Measurements from ENCODE around the gene UBA3. TPM values are rescaled to one million over a fixed set of nuclear protein-coding genes. Genes with fewer than 3 reads are reported as not detected.

The UBA3 gene
- total and polyA plus RNA-seq, 10 of the 15 experiments (the other 5 are each of a cell fraction or from before 2014, with no cell fraction given), result 72.9 to 131 (median 102) TPM

DNA sequence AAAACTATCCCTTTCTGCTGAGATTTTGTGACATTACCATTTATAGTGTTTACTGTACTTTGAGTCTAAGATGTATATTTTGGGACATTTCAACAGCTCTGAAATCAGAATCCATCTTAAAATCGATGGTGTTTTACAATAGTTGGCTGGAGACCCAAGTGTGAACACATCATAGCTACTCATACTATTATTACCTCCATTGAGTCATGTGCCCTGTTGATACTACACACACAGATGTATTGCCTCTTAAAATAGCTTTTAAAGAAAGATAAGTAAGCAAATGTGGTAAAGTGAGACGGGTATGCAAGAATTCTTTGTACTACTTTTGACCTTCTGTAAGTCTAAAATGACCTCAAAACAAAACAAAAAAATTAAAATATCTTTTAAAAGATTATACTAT is 35.6 kb upstream of the UBA3 start:
- no peak for FAIRE-seq
- no TSS peak for BruUV-seq (replicated peaks)
- H2AFZ ChIP-seq (ENCODE audit: control insufficient read depth, low read depth, low read length), result no peak overlapping the region
- intact Hi-C loops (cut with micrococcal nuclease; ENCODE audit: unreplicated experiment), result no loop called here
- ChIA-PET RAD21 (ENCODE audit: unreplicated experiment) (interaction anchor here (1.0 kb wide), 1 partner anchor 68 kb away, joined by 3 read pairs; no protein-coding TSS in a partner anchor), POLR2A (no interaction called here), SMC1A (ENCODE audit: uncharacterized antibody, unreplicated experiment) (no interaction called here), CTCF (interaction anchor here (1.1 to 1.6 kb wide), 2 partner anchors 21 to 191 kb away, joined by 3 to 5 read pairs; no protein-coding TSS in a partner anchor)
- in situ Hi-C loops (cut with MboI), result no loop called here
- H3K36me3 ChIP-seq (ENCODE audit: control insufficient read depth in 2 of 2, insufficient read depth in 2 of 2, low read length in 1 of 2), result no peaks in the 10 kb centered on the region
- no peaks in the 10 kb centered on the region for H3K9me3 ChIP-seq (replicated peaks; ENCODE audit: control insufficient read depth, insufficient read depth, low read length)
- WGBS (ENCODE audit: insufficient coverage, insufficient replicate concordance, low lambda C conversion rate, missing lambda C conversion rate), result 61% methylated on average over 2 of the region's 2 CpGs
- no peak overlapping the region for H3K4me3 ChIP-seq
- no peaks in the 10 kb centered on the region for H4K20me1 ChIP-seq (ENCODE audit: control insufficient read depth, insufficient read depth)
- no peak for ATAC-seq
- DNase-seq (ENCODE audit: low read depth, low spot score), result no peak
- no peaks in the 10 kb centered on the region for H3K79me2 ChIP-seq (ENCODE audit: control insufficient read depth, insufficient read depth, low read length)
- H3K4me2 ChIP-seq (ENCODE audit: control insufficient read depth, insufficient read depth), result no peak overlapping the region
- no peak overlapping the region for H3K9ac ChIP-seq (ENCODE audit: control insufficient read depth, insufficient read depth, low read length)
- H3K27me3 ChIP-seq (replicated peaks in 1 of 2; ENCODE audit: control insufficient read depth in 2 of 2, insufficient read depth in 2 of 2, low read length in 1 of 2), result no peaks in the 10 kb centered on the region
- H3K27ac ChIP-seq (ENCODE audit: control insufficient read depth, insufficient read depth), result no peak overlapping the region
- no peaks in the 10 kb centered on the region for H3K4me1 ChIP-seq (ENCODE audit: control insufficient read depth, insufficient read depth, low read length)
- TF ChIP-seq SMARCA5 (IDR thresholded peaks at IDR 0.05) (no peak), ZNF207 (IDR thresholded peaks at IDR 0.05; ENCODE audit: borderline replicate concordance) (no peak), JUNB (IDR thresholded peaks at IDR 0.05) (no peak), SREBF1 (IDR thresholded peaks at IDR 0.05; ENCODE audit: low read length) (no peak), JUND (IDR thresholded peaks at IDR 0.05; ENCODE audit: low read depth, low read length) (no peak), GABPA (IDR thresholded peaks at IDR 0.05; ENCODE audit: low read depth) (no peak), TCF3 (IDR thresholded peaks at IDR 0.05; ENCODE audit: borderline replicate concordance, insufficient read depth, low read depth, low read length) (no peak), SIX5 (IDR thresholded peaks at IDR 0.05; ENCODE audit: low read depth, low read length, severe bottlenecking) (no peak), RFX5 (IDR thresholded peaks at IDR 0.05; ENCODE audit: low read depth, low read length) (no peak), ZNF274 (IDR thresholded peaks at IDR 0.05; ENCODE audit: insufficient read depth, insufficient read length) (no peak), MYC (IDR thresholded peaks at IDR 0.05; ENCODE audit: insufficient read depth, insufficient read length, insufficient replicate concordance, low read length, severe bottlenecking) (no peak), BHLHE40 (IDR thresholded peaks at IDR 0.05; ENCODE audit: borderline replicate concordance in 1 of 2, low read depth in 2 of 2, low read length in 1 of 2) (no peak)
- TF ChIP-seq, protein P1, sequence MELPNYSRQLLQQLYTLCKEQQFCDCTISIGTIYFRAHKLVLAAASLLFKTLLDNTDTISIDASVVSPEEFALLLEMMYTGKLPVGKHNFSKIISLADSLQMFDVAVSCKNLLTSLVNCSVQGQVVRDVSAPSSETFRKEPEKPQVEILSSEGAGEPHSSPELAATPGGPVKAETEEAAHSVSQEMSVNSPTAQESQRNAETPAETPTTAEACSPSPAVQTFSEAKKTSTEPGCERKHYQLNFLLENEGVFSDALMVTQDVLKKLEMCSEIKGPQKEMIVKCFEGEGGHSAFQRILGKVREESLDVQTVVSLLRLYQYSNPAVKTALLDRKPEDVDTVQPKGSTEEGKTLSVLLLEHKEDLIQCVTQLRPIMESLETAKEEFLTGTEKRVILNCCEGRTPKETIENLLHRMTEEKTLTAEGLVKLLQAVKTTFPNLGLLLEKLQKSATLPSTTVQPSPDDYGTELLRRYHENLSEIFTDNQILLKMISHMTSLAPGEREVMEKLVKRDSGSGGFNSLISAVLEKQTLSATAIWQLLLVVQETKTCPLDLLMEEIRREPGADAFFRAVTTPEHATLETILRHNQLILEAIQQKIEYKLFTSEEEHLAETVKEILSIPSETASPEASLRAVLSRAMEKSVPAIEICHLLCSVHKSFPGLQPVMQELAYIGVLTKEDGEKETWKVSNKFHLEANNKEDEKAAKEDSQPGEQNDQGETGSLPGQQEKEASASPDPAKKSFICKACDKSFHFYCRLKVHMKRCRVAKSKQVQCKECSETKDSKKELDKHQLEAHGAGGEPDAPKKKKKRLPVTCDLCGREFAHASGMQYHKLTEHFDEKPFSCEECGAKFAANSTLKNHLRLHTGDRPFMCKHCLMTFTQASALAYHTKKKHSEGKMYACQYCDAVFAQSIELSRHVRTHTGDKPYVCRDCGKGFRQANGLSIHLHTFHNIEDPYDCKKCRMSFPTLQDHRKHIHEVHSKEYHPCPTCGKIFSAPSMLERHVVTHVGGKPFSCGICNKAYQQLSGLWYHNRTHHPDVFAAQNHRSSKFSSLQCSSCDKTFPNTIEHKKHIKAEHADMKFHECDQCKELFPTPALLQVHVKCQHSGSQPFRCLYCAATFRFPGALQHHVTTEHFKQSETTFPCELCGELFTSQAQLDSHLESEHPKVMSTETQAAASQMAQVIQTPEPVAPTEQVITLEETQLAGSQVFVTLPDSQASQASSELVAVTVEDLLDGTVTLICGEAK (IDR thresholded peaks at IDR 0.05; ENCODE audit: borderline replicate concordance), result no peak
- TF ChIP-seq, protein P2, sequence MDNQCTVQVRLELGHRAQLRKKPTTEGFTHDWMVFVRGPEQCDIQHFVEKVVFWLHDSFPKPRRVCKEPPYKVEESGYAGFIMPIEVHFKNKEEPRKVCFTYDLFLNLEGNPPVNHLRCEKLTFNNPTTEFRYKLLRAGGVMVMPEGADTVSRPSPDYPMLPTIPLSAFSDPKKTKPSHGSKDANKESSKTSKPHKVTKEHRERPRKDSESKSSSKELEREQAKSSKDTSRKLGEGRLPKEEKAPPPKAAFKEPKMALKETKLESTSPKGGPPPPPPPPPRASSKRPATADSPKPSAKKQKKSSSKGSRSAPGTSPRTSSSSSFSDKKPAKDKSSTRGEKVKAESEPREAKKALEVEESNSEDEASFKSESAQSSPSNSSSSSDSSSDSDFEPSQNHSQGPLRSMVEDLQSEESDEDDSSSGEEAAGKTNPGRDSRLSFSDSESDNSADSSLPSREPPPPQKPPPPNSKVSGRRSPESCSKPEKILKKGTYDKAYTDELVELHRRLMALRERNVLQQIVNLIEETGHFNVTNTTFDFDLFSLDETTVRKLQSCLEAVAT (IDR thresholded peaks at IDR 0.05), result no peak
- TF ChIP-seq, protein P3, sequence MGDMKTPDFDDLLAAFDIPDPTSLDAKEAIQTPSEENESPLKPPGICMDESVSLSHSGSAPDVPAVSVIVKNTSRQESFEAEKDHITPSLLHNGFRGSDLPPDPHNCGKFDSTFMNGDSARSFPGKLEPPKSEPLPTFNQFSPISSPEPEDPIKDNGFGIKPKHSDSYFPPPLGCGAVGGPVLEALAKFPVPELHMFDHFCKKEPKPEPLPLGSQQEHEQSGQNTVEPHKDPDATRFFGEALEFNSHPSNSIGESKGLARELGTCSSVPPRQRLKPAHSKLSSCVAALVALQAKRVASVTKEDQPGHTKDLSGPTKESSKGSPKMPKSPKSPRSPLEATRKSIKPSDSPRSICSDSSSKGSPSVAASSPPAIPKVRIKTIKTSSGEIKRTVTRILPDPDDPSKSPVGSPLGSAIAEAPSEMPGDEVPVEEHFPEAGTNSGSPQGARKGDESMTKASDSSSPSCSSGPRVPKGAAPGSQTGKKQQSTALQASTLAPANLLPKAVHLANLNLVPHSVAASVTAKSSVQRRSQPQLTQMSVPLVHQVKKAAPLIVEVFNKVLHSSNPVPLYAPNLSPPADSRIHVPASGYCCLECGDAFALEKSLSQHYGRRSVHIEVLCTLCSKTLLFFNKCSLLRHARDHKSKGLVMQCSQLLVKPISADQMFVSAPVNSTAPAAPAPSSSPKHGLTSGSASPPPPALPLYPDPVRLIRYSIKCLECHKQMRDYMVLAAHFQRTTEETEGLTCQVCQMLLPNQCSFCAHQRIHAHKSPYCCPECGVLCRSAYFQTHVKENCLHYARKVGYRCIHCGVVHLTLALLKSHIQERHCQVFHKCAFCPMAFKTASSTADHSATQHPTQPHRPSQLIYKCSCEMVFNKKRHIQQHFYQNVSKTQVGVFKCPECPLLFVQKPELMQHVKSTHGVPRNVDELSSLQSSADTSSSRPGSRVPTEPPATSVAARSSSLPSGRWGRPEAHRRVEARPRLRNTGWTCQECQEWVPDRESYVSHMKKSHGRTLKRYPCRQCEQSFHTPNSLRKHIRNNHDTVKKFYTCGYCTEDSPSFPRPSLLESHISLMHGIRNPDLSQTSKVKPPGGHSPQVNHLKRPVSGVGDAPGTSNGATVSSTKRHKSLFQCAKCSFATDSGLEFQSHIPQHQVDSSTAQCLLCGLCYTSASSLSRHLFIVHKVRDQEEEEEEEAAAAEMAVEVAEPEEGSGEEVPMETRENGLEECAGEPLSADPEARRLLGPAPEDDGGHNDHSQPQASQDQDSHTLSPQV (IDR thresholded peaks at IDR 0.05), result no peak
